B cell (primary cell): ENCODE data around the gene ANKRD13C. TPM values are rescaled to one million over a fixed set of nuclear protein-coding genes. Genes with fewer than 3 reads are reported as not detected.

Experiments
- ATAC-seq: fragments of 200-7000 bp; cut with Tn5 transposase; one replicate; pipeline ENCODE4 v1.10.0; 2021; ENCODE audit warnings: low read depth, mild to moderate bottlenecking, moderate number of reproducible peaks, moderate library complexity
- CTCF ChIA-PET: fragments of 350-600 bp; sonication (Branson Sonifier 250); formaldehyde crosslinking; loops from one replicate; lab custom pipeline; 2021; ENCODE audit warnings: antibody characterized with exemption, inconsistent platforms; lab: Charles Lee
- POLR2A ChIA-PET: fragments of 350-600 bp; sonication (Branson Sonifier 250); formaldehyde crosslinking; loops from one replicate; lab custom pipeline; 2021; ENCODE audit warnings: antibody characterized with exemption; lab: Charles Lee
- DNase-seq: peaks from one replicate; pipeline ENCODE4 v3.0.0; 2013
- H2AFZ ChIP-seq: 2 replicates; pipeline ENCODE4 v1.6.1; 2012; ENCODE audit warnings: mild to moderate bottlenecking, low read depth, low read length; ENCODE audit not compliant: insufficient read depth, poor library complexity, severe bottlenecking
- H3K27ac ChIP-seq, 2 donors: 1 replicate in 1 of 2; 2 replicates in 1 of 2; pipeline ENCODE4 v1.5.1; 2012 to 2013; ENCODE audit warnings: low read length in 2 of 2, mild to moderate bottlenecking in 2 of 2, moderate library complexity in 1 of 2
- H3K27me3 ChIP-seq, 4 experiments: fragments of 200-600 bp in 1 of 4; sonication (generic) in 1 of 4; replicated peaks in 1 of 4; 1 replicate in 2 of 4; 2 replicates in 2 of 4; pipeline versions ENCODE4 v1.6.1 to v1.7.0; 2013 to 2016; ENCODE audit warnings: low read length in 3 of 4, mild to moderate bottlenecking in 2 of 4, mixed read lengths in 1 of 4, moderate library complexity in 1 of 4; ENCODE audit not compliant: insufficient read depth in 4 of 4, control insufficient read depth in 3 of 4; ENCODE audit errors: control extremely low read depth in 1 of 4
- H3K36me3 ChIP-seq, 2 experiments: replicated peaks in 1 of 2; 1 replicate in 1 of 2; 2 replicates in 1 of 2; pipeline versions ENCODE4 v1.6.1 to v1.7.1; 2013; ENCODE audit warnings: low read length in 1 of 2; ENCODE audit not compliant: insufficient read depth in 2 of 2, control insufficient read depth in 1 of 2; ENCODE audit errors: control extremely low read depth in 1 of 2, extremely low read depth in 1 of 2
- H3K4me1 ChIP-seq, 2 donors: fragments of 200-600 bp in 1 of 2; sonication (generic) in 1 of 2; 1 replicate in 1 of 2; 2 replicates in 1 of 2; pipeline versions ENCODE4 v1.5.1 to v1.6.1; 2013 to 2017; ENCODE audit warnings: low read length in 2 of 2; ENCODE audit not compliant: control insufficient read depth in 2 of 2, insufficient read depth in 2 of 2
- H3K4me2 ChIP-seq: replicated peaks from 2 replicates; pipeline ENCODE3; 2012; ENCODE audit warnings: mild to moderate bottlenecking, low read depth, low read length; ENCODE audit not compliant: poor library complexity, severe bottlenecking
- H3K4me3 ChIP-seq, 5 experiments: fragments of 200-600 bp in 1 of 5; sonication (generic) in 1 of 5; 1 replicate in 3 of 5; 2 replicates in 2 of 5; pipeline versions ENCODE4 v1.5.1 to v1.7.0; 2011 to 2016; ENCODE audit warnings: low read length in 4 of 5, mild to moderate bottlenecking in 4 of 5, low read depth in 2 of 5, control low read depth in 1 of 5, moderate library complexity in 1 of 5; ENCODE audit not compliant: insufficient read depth in 1 of 5; ENCODE audit errors: control extremely low read depth in 1 of 5, extremely low read depth in 1 of 5
- H3K79me2 ChIP-seq: fragments of 200-600 bp; sonication (generic); one replicate; pipeline ENCODE4 v1.6.0; 2016; ENCODE audit warnings: low read length; ENCODE audit not compliant: control insufficient read depth, insufficient read depth
- H3K9ac ChIP-seq: fragments of 200-600 bp; sonication (generic); 2 replicates; pipeline ENCODE4 v1.6.1; 2017; ENCODE audit warnings: mild to moderate bottlenecking, low read length, moderate library complexity
- H3K9me3 ChIP-seq, 3 donors: one replicate each; pipeline versions ENCODE4 v1.6.1 to v1.7.1; 2013; ENCODE audit warnings: low read length in 2 of 3; ENCODE audit not compliant: control insufficient read depth in 2 of 3, insufficient read depth in 1 of 3; ENCODE audit errors: control extremely low read depth in 1 of 3
- H4K20me1 ChIP-seq: 2 replicates; pipeline ENCODE4 v1.6.0; 2012; ENCODE audit warnings: mild to moderate bottlenecking, low read length; ENCODE audit not compliant: insufficient read depth, control insufficient read depth, poor library complexity, severe bottlenecking
- H3K27ac Mint-ChIP-seq: one replicate; pipeline ENCODE4 v1.8.0; 2021; ENCODE audit warnings: mixed read lengths
- H3K27me3 Mint-ChIP-seq: one replicate; pipeline ENCODE4 v1.8.0; 2021; ENCODE audit warnings: mixed read lengths
- H3K4me1 Mint-ChIP-seq: one replicate; pipeline ENCODE4 v1.8.0; 2021; ENCODE audit warnings: mixed read lengths
- H3K4me3 Mint-ChIP-seq: one replicate; pipeline ENCODE4 v1.8.0; 2021; ENCODE audit warnings: mixed read lengths
- H3K9me3 Mint-ChIP-seq: one replicate; pipeline ENCODE4 v1.8.0; 2022; ENCODE audit warnings: mixed read lengths; ENCODE audit not compliant: insufficient read depth
- EZH2 ChIP-seq: IDR thresholded peaks from 2 replicates; pipeline ENCODE4 v1.6.1; 2012; ENCODE audit warnings: borderline replicate concordance, low read depth, mild to moderate bottlenecking, moderate library complexity, low read length; ENCODE audit not compliant: insufficient read depth, poor library complexity, severe bottlenecking
- WGBS: methylation state at CpG from one replicate; pipeline ENCODE4 v1.1.5; 2013; ENCODE audit warnings: missing lambda C conversion rate; ENCODE audit not compliant: insufficient coverage; 5-methylcytosine and 5-hydroxymethylcytosine counted together
- intact Hi-C: fragments of 100-400 bp; cut with micrococcal nuclease; formaldehyde crosslinking; loops from one replicate; pipeline ENCODE4 v1.10.0; 2022
- polyA plus RNA-seq: library from polyadenylated mRNA; depleted of rRNA; stranded (reverse); fragments of >200 nt; gene quantifications from 2 replicates; pipeline ENCODE4 v1.2.3, GENCODE V29; 2012
- total RNA-seq, 2 donors: library from RNA; stranded (reverse); fragments of 120-200 nt in 1 of 2; gene quantifications; 1 replicate in 1 of 2; 2 replicates in 1 of 2; pipeline versions ENCODE4 v1.2.3 to v1.2.4, GENCODE V29; 2013 to 2022
- TF ChIP-seq, protein P1 (sequence below): fragments of 200-600 bp; IDR thresholded peaks from one replicate; pipeline ENCODE4 v1.8.0; 2022; ENCODE audit warnings: antibody characterized with exemption, mild to moderate bottlenecking

The ANKRD13C gene
- total and polyA plus RNA-seq, 2 donors (not counting 1 experiment from before 2014, with no cell fraction given), result 7.9 to 29.9 TPM

DNA sequence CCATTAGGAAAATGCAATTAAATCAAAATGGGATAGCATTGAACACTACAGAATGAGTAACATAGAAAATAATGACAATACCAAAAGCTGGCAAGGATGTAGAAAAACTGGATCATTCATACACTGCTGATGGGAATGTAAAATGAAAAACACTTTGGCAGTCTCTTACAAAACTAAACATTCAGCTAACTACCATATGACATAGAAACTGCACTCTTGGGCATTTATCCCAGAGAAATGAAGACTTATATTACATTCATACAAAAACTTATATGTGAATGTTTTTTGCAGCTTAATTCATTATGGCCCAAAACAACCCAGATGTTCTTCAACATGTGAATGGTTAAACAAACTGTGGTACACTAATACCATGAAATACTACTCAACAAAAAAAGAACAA, 66.4 kb downstream of the ANKRD13C start:
- Histone ChIP-seq H3K4me3 (no peak overlapping the region), H3K9ac (no peak overlapping the region), H4K20me1 (no peaks in the 10 kb centered on the region), H3K4me2 (no peak overlapping the region), H3K4me1 (no peaks in the 10 kb centered on the region), H3K27ac (no peak overlapping the region), H2AFZ (no peak overlapping the region), H3K36me3 (peaks cover 4 to 23% of the 10 kb centered on the region in 2 experiments), H3K9me3 (no peaks in the 10 kb centered on the region), H3K79me2 (no peaks in the 10 kb centered on the region), H3K27me3 (no peaks in the 10 kb centered on the region)
- H3K4me3 Mint-ChIP-seq, result no peak overlapping the region
- H3K27ac Mint-ChIP-seq, result no peak overlapping the region
- POLR2A ChIA-PET, result no interaction called here
- CTCF ChIA-PET, result no interaction called here
- H3K27me3 Mint-ChIP-seq, result no peaks in the 10 kb centered on the region
- no peak for ATAC-seq
- DNase-seq, result no peak
- H3K4me1 Mint-ChIP-seq, result peaks cover 2% of the 10 kb centered on the region
- intact Hi-C loops, result no loop called here
- TF ChIP-seq, protein P1, sequence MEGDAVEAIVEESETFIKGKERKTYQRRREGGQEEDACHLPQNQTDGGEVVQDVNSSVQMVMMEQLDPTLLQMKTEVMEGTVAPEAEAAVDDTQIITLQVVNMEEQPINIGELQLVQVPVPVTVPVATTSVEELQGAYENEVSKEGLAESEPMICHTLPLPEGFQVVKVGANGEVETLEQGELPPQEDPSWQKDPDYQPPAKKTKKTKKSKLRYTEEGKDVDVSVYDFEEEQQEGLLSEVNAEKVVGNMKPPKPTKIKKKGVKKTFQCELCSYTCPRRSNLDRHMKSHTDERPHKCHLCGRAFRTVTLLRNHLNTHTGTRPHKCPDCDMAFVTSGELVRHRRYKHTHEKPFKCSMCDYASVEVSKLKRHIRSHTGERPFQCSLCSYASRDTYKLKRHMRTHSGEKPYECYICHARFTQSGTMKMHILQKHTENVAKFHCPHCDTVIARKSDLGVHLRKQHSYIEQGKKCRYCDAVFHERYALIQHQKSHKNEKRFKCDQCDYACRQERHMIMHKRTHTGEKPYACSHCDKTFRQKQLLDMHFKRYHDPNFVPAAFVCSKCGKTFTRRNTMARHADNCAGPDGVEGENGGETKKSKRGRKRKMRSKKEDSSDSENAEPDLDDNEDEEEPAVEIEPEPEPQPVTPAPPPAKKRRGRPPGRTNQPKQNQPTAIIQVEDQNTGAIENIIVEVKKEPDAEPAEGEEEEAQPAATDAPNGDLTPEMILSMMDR, result no peak
- no peak for TF ChIP-seq EZH2
- H3K9me3 Mint-ChIP-seq, result no peaks in the 10 kb centered on the region

DNA sequence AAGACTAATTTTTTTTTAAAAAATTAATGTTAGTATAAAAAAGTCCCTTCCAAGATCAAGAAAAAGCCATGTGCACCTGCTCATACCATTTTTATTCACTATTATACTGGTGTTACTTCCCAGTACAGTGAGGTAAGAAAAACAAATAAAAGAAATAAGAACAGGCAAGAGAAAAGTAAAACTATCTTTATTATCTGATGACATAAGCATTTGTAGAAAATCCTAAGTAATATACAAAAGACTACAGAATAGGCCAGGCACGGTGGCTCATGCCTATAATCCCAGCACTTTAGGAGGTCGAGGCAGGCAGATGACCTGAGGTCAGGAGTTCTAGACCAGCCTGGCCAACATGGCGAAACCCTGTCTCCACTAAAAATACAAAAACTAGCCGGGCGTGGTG, 68.1 kb downstream of the ANKRD13C start:
- Histone ChIP-seq H3K27me3 (no peaks in the 10 kb centered on the region), H3K27ac (no peak overlapping the region), H4K20me1 (no peaks in the 10 kb centered on the region), H3K4me3 (no peak overlapping the region), H3K9me3 (no peaks in the 10 kb centered on the region), H3K4me1 (no peaks in the 10 kb centered on the region), H3K9ac (no peak overlapping the region), H3K4me2 (no peak overlapping the region), H3K36me3 (peaks cover 8 to 16% of the 10 kb centered on the region in 2 experiments), H2AFZ (no peak overlapping the region), H3K79me2 (no peaks in the 10 kb centered on the region)
- ChIA-PET CTCF (no interaction called here), POLR2A (no interaction called here)
- H3K4me1 Mint-ChIP-seq, result no peaks in the 10 kb centered on the region
- 100% methylated on average over 5 of the region's 5 CpGs for WGBS
- H3K27me3 Mint-ChIP-seq, result no peaks in the 10 kb centered on the region
- no peak for ATAC-seq
- no peak overlapping the region for H3K4me3 Mint-ChIP-seq
- TF ChIP-seq, protein P1, result no peak
- TF ChIP-seq EZH2, result no peak
- intact Hi-C loops, result no loop called here
- DNase-seq, result no peak
- H3K9me3 Mint-ChIP-seq, result no peaks in the 10 kb centered on the region
- H3K27ac Mint-ChIP-seq, result no peak overlapping the region
